Measurements from ENCODE around the gene FAM117B. TPM values are rescaled to one million over a fixed set of nuclear protein-coding genes. Genes with fewer than 3 reads are reported as not detected.

Gene FAM117B
- total RNA-seq, 1 donor from 2014 or later, result 7.2 TPM

- peaks cover 12% of the 10 kb centered on the region for H3K4me1 Mint-ChIP-seq (ENCODE audit: low read depth, unreplicated experiment)
- FAIRE-seq, result no peak
- no peaks in the 10 kb centered on the region for H3K4me1 ChIP-seq (ENCODE audit: insufficient read depth, low read length)
- no peaks in the 10 kb centered on the region for H3K36me3 ChIP-seq (ENCODE audit: insufficient read depth, low read length)
- no peaks in the 10 kb centered on the region for H3K9me3 ChIP-seq (ENCODE audit: insufficient read depth, low read depth, low read length)
- H3K4me3 ChIP-seq (ENCODE audit: insufficient read depth, low read depth, low read length), result no peak overlapping the region
- H3K27me3 ChIP-seq (ENCODE audit: insufficient read depth, low read length), result no peaks in the 10 kb centered on the region
- no peaks in the 10 kb centered on the region for H3K9me3 Mint-ChIP-seq (ENCODE audit: unreplicated experiment)
- no peak overlapping the region for H2AFZ ChIP-seq (ENCODE audit: low read depth, low read length)
- H3K27ac ChIP-seq (ENCODE audit: low read depth, low read length), result no peak overlapping the region
- no peaks in the 10 kb centered on the region for H3K27me3 Mint-ChIP-seq (ENCODE audit: low read depth, unreplicated experiment)
- no peak overlapping the region for H3K4me3 Mint-ChIP-seq (ENCODE audit: unreplicated experiment)
- H3K27ac Mint-ChIP-seq (ENCODE audit: unreplicated experiment), result no peak overlapping the region
- no peaks in the 10 kb centered on the region for H4K20me1 ChIP-seq (ENCODE audit: insufficient read depth, low read length)
- no peak overlapping the region for H3K9ac ChIP-seq (ENCODE audit: low read length)
- no peak overlapping the region for H3K4me2 ChIP-seq (ENCODE audit: low read length)
- H3K36me3 Mint-ChIP-seq (ENCODE audit: low read depth, unreplicated experiment), result no peaks in the 10 kb centered on the region
- DNase-seq (ENCODE audit: low read depth), result no peak
- TF ChIP-seq CTCF (IDR thresholded peaks at IDR 0.05; ENCODE audit: insufficient read depth, low read depth, low read length) (no peak), EZH2 (IDR thresholded peaks at IDR 0.05; ENCODE audit: insufficient read depth, low read length) (no peak)
- H3K79me2 ChIP-seq (ENCODE audit: insufficient read depth, low read length), result no peaks in the 10 kb centered on the region
These were observed 22.6 kb upstream of the FAM117B start for GRCh38 chr2:202612145-202612544.

- Histone ChIP-seq H4K20me1 (ENCODE audit: insufficient read depth, low read length) (no peaks in the 10 kb centered on the region), H3K4me2 (ENCODE audit: low read length) (no peak overlapping the region), H2AFZ (ENCODE audit: low read depth, low read length) (no peak overlapping the region), H3K27me3 (ENCODE audit: insufficient read depth, low read length) (no peaks in the 10 kb centered on the region), H3K36me3 (ENCODE audit: insufficient read depth, low read length) (no peaks in the 10 kb centered on the region), H3K79me2 (ENCODE audit: insufficient read depth, low read length) (no peaks in the 10 kb centered on the region), H3K4me3 (ENCODE audit: insufficient read depth, low read depth, low read length) (no peak overlapping the region), H3K9ac (ENCODE audit: low read length) (no peak overlapping the region), H3K9me3 (ENCODE audit: insufficient read depth, low read depth, low read length) (no peaks in the 10 kb centered on the region), H3K4me1 (ENCODE audit: insufficient read depth, low read length) (no peaks in the 10 kb centered on the region), H3K27ac (ENCODE audit: low read depth, low read length) (no peak overlapping the region)
- H3K9me3 Mint-ChIP-seq (ENCODE audit: unreplicated experiment), result no peaks in the 10 kb centered on the region
- TF ChIP-seq CTCF (IDR thresholded peaks at IDR 0.05; ENCODE audit: insufficient read depth, low read depth, low read length), result no peak
- no peak for TF ChIP-seq EZH2 (IDR thresholded peaks at IDR 0.05; ENCODE audit: insufficient read depth, low read length)
- FAIRE-seq, result no peak
- DNase-seq (ENCODE audit: low read depth), result no peak
- H3K36me3 Mint-ChIP-seq (ENCODE audit: low read depth, unreplicated experiment), result no peaks in the 10 kb centered on the region
- H3K27ac Mint-ChIP-seq (ENCODE audit: unreplicated experiment), result no peak overlapping the region
- no peaks in the 10 kb centered on the region for H3K27me3 Mint-ChIP-seq (ENCODE audit: low read depth, unreplicated experiment)
- no peak overlapping the region for H3K4me3 Mint-ChIP-seq (ENCODE audit: unreplicated experiment)
- peaks cover 12% of the 10 kb centered on the region for H3K4me1 Mint-ChIP-seq (ENCODE audit: low read depth, unreplicated experiment)
These were observed 21.3 kb upstream of the FAM117B start for GRCh38 chr2:202613479-202613878.

GRCh38 chr2:202624133-202624532, 10.6 kb upstream of the FAM117B start:
- H3K4me1 Mint-ChIP-seq (ENCODE audit: low read depth, unreplicated experiment), result no peaks in the 10 kb centered on the region
- no peak overlapping the region for H2AFZ ChIP-seq (ENCODE audit: low read depth, low read length)

More at GRCh38 chr2:202624133-202624532, 10.6 kb upstream of the FAM117B start:
- Histone ChIP-seq H3K27me3 (ENCODE audit: insufficient read depth, low read length) (no peaks in the 10 kb centered on the region), H4K20me1 (ENCODE audit: insufficient read depth, low read length) (no peaks in the 10 kb centered on the region), H3K9me3 (ENCODE audit: insufficient read depth, low read depth, low read length) (no peaks in the 10 kb centered on the region), H3K4me1 (ENCODE audit: insufficient read depth, low read length) (no peaks in the 10 kb centered on the region), H3K4me2 (ENCODE audit: low read length) (no peak overlapping the region), H3K9ac (ENCODE audit: low read length) (no peak overlapping the region), H3K79me2 (ENCODE audit: insufficient read depth, low read length) (no peaks in the 10 kb centered on the region), H3K4me3 (ENCODE audit: insufficient read depth, low read depth, low read length) (no peak overlapping the region), H3K36me3 (ENCODE audit: insufficient read depth, low read length) (no peaks in the 10 kb centered on the region), H3K27ac (ENCODE audit: low read depth, low read length) (no peak overlapping the region)
- Mint-ChIP-seq H3K4me3 (ENCODE audit: unreplicated experiment) (no peak overlapping the region), H3K27me3 (ENCODE audit: low read depth, unreplicated experiment) (no peaks in the 10 kb centered on the region), H3K36me3 (ENCODE audit: low read depth, unreplicated experiment) (no peaks in the 10 kb centered on the region), H3K9me3 (ENCODE audit: unreplicated experiment) (no peaks in the 10 kb centered on the region), H3K27ac (ENCODE audit: unreplicated experiment) (no peak overlapping the region)
- DNase-seq (ENCODE audit: low read depth) (no peak), FAIRE-seq (no peak)
- TF ChIP-seq EZH2 (IDR thresholded peaks at IDR 0.05; ENCODE audit: insufficient read depth, low read length) (no peak), CTCF (IDR thresholded peaks at IDR 0.05; ENCODE audit: insufficient read depth, low read depth, low read length) (no peak)
